ENCODE results near the gene CLN3. TPM values are rescaled to one million over a fixed set of nuclear protein-coding genes. Genes with fewer than 3 reads are reported as not detected.
"Not testable (repeated sequence)": the region's sequence is repeated elsewhere in the genome, so short reads cannot be mapped to it uniquely, and the experiment has no call there.

Gene CLN3
- polyA plus RNA-seq, 2 of the 4 experiments (the other 2 are of a cell fraction): 17.4 to 21.5 TPM

DNA sequence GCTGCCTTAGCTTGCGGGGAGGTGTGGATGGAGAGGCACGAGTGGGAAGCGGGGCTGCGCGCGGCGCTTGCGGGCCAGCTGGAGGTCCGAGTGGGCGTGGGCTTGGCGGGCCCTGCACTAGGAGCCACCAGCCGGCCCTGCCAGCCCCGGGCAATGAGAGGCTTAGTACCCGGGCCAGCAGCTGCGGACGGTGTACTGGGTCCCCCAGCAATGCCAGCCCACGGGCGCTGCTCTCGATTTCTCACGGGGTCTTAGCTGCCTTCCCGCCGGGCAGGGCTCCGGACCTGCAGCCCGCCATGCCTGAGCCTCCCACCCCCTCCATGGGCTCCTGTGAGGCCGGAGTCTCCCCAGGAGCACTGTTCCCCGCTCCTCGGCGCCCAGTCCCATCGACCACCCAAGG, 56.5 kb downstream of the CLN3 start:
- ATAC-seq; DNase-seq (ENCODE audit: low read depth in 1 of 2, low spot score in 1 of 2); H3K27ac ChIP-seq; CTCF ChIA-PET; H3K9me3 ChIP-seq; H3K4me1 ChIP-seq; H3K4me2 ChIP-seq; FAIRE-seq; POLR2A ChIA-PET; H3K4me3 ChIP-seq: not testable (repeated sequence)
- 92% methylated on average over 15 of the region's 29 CpGs for WGBS (ENCODE audit: missing lambda C conversion rate)

Other genes with a start within 250 kb of the CLN3 start
- 0.13 and 0.20 TPM in 2 replicates for gene SBK1, start 199.5 kb downstream of the CLN3 start, polyA plus RNA-seq (2011; rRNA removed)
- gene SBK1, start 199.5 kb downstream of the CLN3 start, polyA plus RNA-seq (2017; fragmentation: RNase III; extraction: RNeasy Plus Mini Kit Qiagen cat#74134 plus additional on column Dnase treatment): 0.28 to 0.45 TPM (median 0.43 TPM) in 3 replicates
- gene NPIPB6, start 128.6 kb downstream of the CLN3 start, polyA plus RNA-seq (2011; rRNA removed): 3.8 and 5.2 TPM in 2 replicates
- gene NPIPB6, start 128.6 kb downstream of the CLN3 start, polyA plus RNA-seq (2017; fragmentation: RNase III; extraction: RNeasy Plus Mini Kit Qiagen cat#74134 plus additional on column Dnase treatment): 3.6 to 3.8 TPM (median 3.7 TPM) in 3 replicates
- 33.1 and 77.6 TPM in 2 replicates for gene EIF3CL, start 88.2 kb downstream of the CLN3 start, polyA plus RNA-seq (2011; rRNA removed)
- gene EIF3CL, start 88.2 kb downstream of the CLN3 start, polyA plus RNA-seq (2017; fragmentation: RNase III; extraction: RNeasy Plus Mini Kit Qiagen cat#74134 plus additional on column Dnase treatment): 131 to 146 TPM (median 138 TPM) in 3 replicates
- 0.13 and 0.38 TPM in 2 replicates for gene NPIPB7, start 19.7 kb downstream of the CLN3 start, polyA plus RNA-seq (2011; rRNA removed)
- 0.61 to 0.80 TPM (median 0.66 TPM) in 3 replicates for gene NPIPB7, start 19.7 kb downstream of the CLN3 start, polyA plus RNA-seq (2017; fragmentation: RNase III; extraction: RNeasy Plus Mini Kit Qiagen cat#74134 plus additional on column Dnase treatment)
- gene APOBR, start 2.6 kb upstream of the CLN3 start, polyA plus RNA-seq (2011; rRNA removed): 0.01 TPM in 1 of 2 replicates, not detected in the other
- 0.05 to 0.08 TPM (median 0.07 TPM) in 3 replicates for gene APOBR, start 2.6 kb upstream of the CLN3 start, polyA plus RNA-seq (2017; fragmentation: RNase III; extraction: RNeasy Plus Mini Kit Qiagen cat#74134 plus additional on column Dnase treatment)
- not detected in 2 replicates for gene IL27, start 14.8 kb upstream of the CLN3 start, polyA plus RNA-seq (2011; rRNA removed)
- not detected in 3 replicates for gene IL27, start 14.8 kb upstream of the CLN3 start, polyA plus RNA-seq (2017; fragmentation: RNase III; extraction: RNeasy Plus Mini Kit Qiagen cat#74134 plus additional on column Dnase treatment)
- gene NUPR1, start 46.9 kb upstream of the CLN3 start, polyA plus RNA-seq (2011; rRNA removed): 19.0 and 47.8 TPM in 2 replicates
- gene NUPR1, start 46.9 kb upstream of the CLN3 start, polyA plus RNA-seq (2017; fragmentation: RNase III; extraction: RNeasy Plus Mini Kit Qiagen cat#74134 plus additional on column Dnase treatment): 24.5 to 29.3 TPM (median 25.9 TPM) in 3 replicates
- gene SGF29, start 61.8 kb upstream of the CLN3 start, polyA plus RNA-seq (2011; rRNA removed): 3.3 and 4.5 TPM in 2 replicates
- gene SGF29, start 61.8 kb upstream of the CLN3 start, polyA plus RNA-seq (2017; fragmentation: RNase III; extraction: RNeasy Plus Mini Kit Qiagen cat#74134 plus additional on column Dnase treatment): 19.3 to 20.8 TPM (median 20.3 TPM) in 3 replicates
- 0.06 and 0.17 TPM in 2 replicates for gene SULT1A2, start 105.0 kb upstream of the CLN3 start, polyA plus RNA-seq (2011; rRNA removed)
- gene SULT1A2, start 105.0 kb upstream of the CLN3 start, polyA plus RNA-seq (2017; fragmentation: RNase III; extraction: RNeasy Plus Mini Kit Qiagen cat#74134 plus additional on column Dnase treatment): 0.09 to 0.18 TPM in 2 of 3 replicates, not detected in the other
- gene SULT1A1, start 118.0 kb upstream of the CLN3 start, polyA plus RNA-seq (2011; rRNA removed): 2.5 and 3.5 TPM in 2 replicates
- gene SULT1A1, start 118.0 kb upstream of the CLN3 start, polyA plus RNA-seq (2017; fragmentation: RNase III; extraction: RNeasy Plus Mini Kit Qiagen cat#74134 plus additional on column Dnase treatment): 4.0 to 5.2 TPM (median 4.8 TPM) in 3 replicates
- gene NPIPB8, start 146.0 kb upstream of the CLN3 start, polyA plus RNA-seq (2011; rRNA removed): 0.87 and 0.98 TPM in 2 replicates
- gene NPIPB8, start 146.0 kb upstream of the CLN3 start, polyA plus RNA-seq (2017; fragmentation: RNase III; extraction: RNeasy Plus Mini Kit Qiagen cat#74134 plus additional on column Dnase treatment): 0.30 to 1.0 TPM (median 0.74 TPM) in 3 replicates
- gene EIF3C, start 219.4 kb upstream of the CLN3 start, polyA plus RNA-seq (2011; rRNA removed): 195 and 326 TPM in 2 replicates
- gene EIF3C, start 219.4 kb upstream of the CLN3 start, polyA plus RNA-seq (2017; fragmentation: RNase III; extraction: RNeasy Plus Mini Kit Qiagen cat#74134 plus additional on column Dnase treatment): 164 to 225 TPM (median 191 TPM) in 3 replicates